Daoy (cell line): Measurements from ENCODE around the gene IFNG. TPM values are rescaled to one million over a fixed set of nuclear protein-coding genes. Genes with fewer than 3 reads are reported as not detected.
"Not testable (repeated sequence)": the region's sequence is repeated elsewhere in the genome, so short reads cannot be mapped to it uniquely, and the experiment has no call there.

Experiments used
- DNase-seq: peaks from one replicate; pipeline ENCODE4 v3.0.0-alpha.2; 2015; ENCODE audit warnings: low read depth
- total RNA-seq: library from RNA; depleted of rRNA; stranded (reverse); fragments of >200 nt; shearing (Covaris generic); gene quantifications from 2 replicates; pipeline ENCODE4 v1.2.3, GENCODE V29; 2014; rRNA removed

IFNG gene
- total RNA-seq = not detected in 2 replicates

GRCh38 chr12:68159681-68160304 is at the start of gene IFNG:
Gene IFNG (minus strand): TSS chr12:68159740. CDS start chr12:68159615, 125 bp downstream.
- DNase-seq = no peak

GRCh38 chr12:68209048-68209728 is 49.6 kb upstream of the IFNG start:
- not testable (repeated sequence) for DNase-seq

- no peak for DNase-seq
Observed at GRCh38 chr12:68207276-68207675, 47.7 kb upstream of the IFNG start.

- no peak for DNase-seq
Observed at GRCh38 chr12:68206446-68206845, 46.9 kb upstream of the IFNG start.

- no peak for DNase-seq
Observed at GRCh38 chr12:68203460-68203875, 43.9 kb upstream of the IFNG start.

- DNase-seq = peak; percentile 67
Observed at GRCh38 chr12:68200854-68201253, 41.3 kb upstream of the IFNG start.

- no peak for DNase-seq
Observed at GRCh38 chr12:68199127-68199526, 39.6 kb upstream of the IFNG start.

- no peak for DNase-seq
Observed at GRCh38 chr12:68198507-68199086, 39.1 kb upstream of the IFNG start.

GRCh38 chr12:68190301-68190700 is 30.8 kb upstream of the IFNG start:
- no peak for DNase-seq

- peak; percentile 86 for DNase-seq
Observed at GRCh38 chr12:68189821-68190242, 30.3 kb upstream of the IFNG start.

GRCh38 chr12:68185598-68185997 is 26.1 kb upstream of the IFNG start:
- DNase-seq = no peak

GRCh38 chr12:68180792-68181744 is 21.5 kb upstream of the IFNG start:
- peak; percentile 13 for DNase-seq

GRCh38 chr12:68178774-68179439 is 19.4 kb upstream of the IFNG start:
- peak; percentile 42 for DNase-seq

- no peak for DNase-seq
Observed at GRCh38 chr12:68178184-68178583, 18.6 kb upstream of the IFNG start.

- no peak for DNase-seq
Observed at GRCh38 chr12:68177562-68177961, 18.0 kb upstream of the IFNG start.

- no peak for DNase-seq
Observed at GRCh38 chr12:68176257-68176656, 16.7 kb upstream of the IFNG start.

GRCh38 chr12:68175557-68176061 is 16.1 kb upstream of the IFNG start:
- DNase-seq = peak; percentile 17

GRCh38 chr12:68174761-68175160 is 15.2 kb upstream of the IFNG start:
- not testable (repeated sequence) for DNase-seq

- DNase-seq = no peak
Observed at GRCh38 chr12:68173792-68174191, 14.3 kb upstream of the IFNG start.

GRCh38 chr12:68170726-68171125 is 11.2 kb upstream of the IFNG start:
- DNase-seq = no peak
